Adrenal gland (tissue), 5 donors: ENCODE data around the gene PPFIA2.

Experiments
- CTCF ChIP-seq, 6 experiments: fragments of 450-650 bp in 4 of 6; fragments of 200-600 bp in 2 of 6; sonication (generic) in 1 of 6; IDR thresholded peaks; 1 replicate in 5 of 6; 2 replicates in 1 of 6; pipeline versions ENCODE4 v1.5.1 to v1.8.0; 2016 to 2021; ENCODE audit warnings: antibody characterized with exemption in 6 of 6, mild to moderate bottlenecking in 2 of 6, moderate library complexity in 1 of 6
- POLR2A ChIP-seq, 2 donors: fragments of 450-650 bp; IDR thresholded peaks; one replicate each; pipeline ENCODE4 v1.6.1; 2017; ENCODE audit warnings: antibody characterized with exemption in 2 of 2, mild to moderate bottlenecking in 2 of 2, moderate library complexity in 1 of 2
- donor health status: DM: no; HTN: no; CAD: no.

- TF ChIP-seq POLR2A (IDR thresholded peaks at IDR 0.05) = no peak
- TF ChIP-seq CTCF (IDR thresholded peaks at IDR 0.05) = no peak
Measured at GRCh38 chr12:81340910-81341309, 418.2 kb downstream of the PPFIA2 start.
